Measurements from ENCODE around the gene COL9A3.
A peak's percentile ranks its signal among the peaks of the same experiment; 100 is the strongest.

Gene COL9A3

GRCh38 chr20:62813588-62813987 is 3.3 kb upstream of the COL9A3 start:
- FAIRE-seq = no peak

GRCh38 chr20:62814060-62814708 is 2.7 kb upstream of the COL9A3 start:
- no peak for FAIRE-seq

GRCh38 chr20:62814709-62815065 is 2.2 kb upstream of the COL9A3 start:
- no peak for FAIRE-seq

GRCh38 chr20:62815066-62815991 is 1.5 kb upstream of the COL9A3 start:
- no peak for FAIRE-seq

- no peak for FAIRE-seq
Measured at GRCh38 chr20:62816031-62816883, 593 bp upstream of the COL9A3 start.

GRCh38 chr20:62817975-62818591 is 1.2 kb downstream of the COL9A3 start:
- FAIRE-seq = no peak

- FAIRE-seq = no peak
Measured at GRCh38 chr20:62818592-62819493, 2.0 kb downstream of the COL9A3 start.

- no peak for FAIRE-seq
Measured at GRCh38 chr20:62819494-62820174, 2.8 kb downstream of the COL9A3 start.

- no peak for FAIRE-seq
Measured at GRCh38 chr20:62820208-62820961, 3.5 kb downstream of the COL9A3 start.

- no peak for FAIRE-seq
Measured at GRCh38 chr20:62820962-62821725, 4.3 kb downstream of the COL9A3 start.

- FAIRE-seq = no peak
Measured at GRCh38 chr20:62821726-62822210, 4.9 kb downstream of the COL9A3 start.

GRCh38 chr20:62822239-62822787 is 5.5 kb downstream of the COL9A3 start:
- no peak for FAIRE-seq

GRCh38 chr20:62822788-62823651 is 6.2 kb downstream of the COL9A3 start:
- peak; percentile 79 for FAIRE-seq

- no peak for FAIRE-seq
Measured at GRCh38 chr20:62823688-62824475, 7.0 kb downstream of the COL9A3 start.

- FAIRE-seq = no peak
Measured at GRCh38 chr20:62824476-62825332, 7.9 kb downstream of the COL9A3 start.

GRCh38 chr20:62825333-62825985 is 8.6 kb downstream of the COL9A3 start:
- FAIRE-seq = no peak

Data from G401.6 (cell line).